Measurements from ENCODE around the gene FH.

FH gene

DNA sequence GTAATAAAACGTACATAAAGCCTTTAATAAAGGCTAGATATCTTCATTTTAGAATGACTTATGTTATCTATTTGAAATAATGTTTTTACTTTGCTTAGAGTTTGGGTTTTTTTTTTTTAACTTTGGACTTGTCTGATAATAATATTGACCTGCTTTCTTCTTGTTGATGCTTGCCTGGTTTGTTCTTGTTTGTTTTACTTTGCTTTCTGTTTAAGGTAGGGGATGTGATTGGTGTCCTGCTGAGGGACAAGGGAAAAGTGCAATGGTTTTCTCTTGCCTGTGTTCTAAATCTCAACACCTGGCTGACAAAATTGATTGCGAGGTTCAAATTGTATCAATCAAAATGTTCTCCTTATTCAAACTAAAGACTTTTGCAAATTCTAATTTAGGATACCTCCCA lies 2.2 kb upstream of the FH start:
- DNase-seq (ENCODE audit: low spot score) = no peak

DNA sequence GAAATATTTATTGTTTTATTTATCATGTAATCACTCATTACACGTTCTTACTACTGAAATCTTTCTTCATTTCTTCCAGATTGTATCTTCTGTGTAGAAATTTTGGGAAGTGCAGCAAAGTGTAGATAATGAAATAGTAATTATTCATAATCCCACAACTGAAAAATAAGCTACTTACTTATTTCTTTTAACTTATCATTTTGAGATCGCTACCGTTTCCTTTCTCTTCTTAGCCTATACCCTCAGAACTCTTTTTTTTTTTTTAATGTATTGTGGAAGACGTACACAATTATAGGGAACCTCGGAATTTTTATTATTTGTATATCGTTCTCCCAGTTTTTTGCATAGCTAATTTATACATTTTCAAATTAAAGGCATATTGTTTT lies 518 bp upstream of the FH start:
- no peak for DNase-seq (ENCODE audit: low spot score)

GRCh38 chr1:241518476-241519307 lies 863 bp downstream of the FH start:
- peak; percentile 54 for DNase-seq (ENCODE audit: low spot score)

- DNase-seq (ENCODE audit: low spot score) = no peak
These were observed 6.2 kb downstream of the FH start for GRCh38 chr1:241513378-241513777.

- DNase-seq (ENCODE audit: low spot score) = no peak
These were observed 12.2 kb downstream of the FH start for GRCh38 chr1:241507189-241507863.

DNA sequence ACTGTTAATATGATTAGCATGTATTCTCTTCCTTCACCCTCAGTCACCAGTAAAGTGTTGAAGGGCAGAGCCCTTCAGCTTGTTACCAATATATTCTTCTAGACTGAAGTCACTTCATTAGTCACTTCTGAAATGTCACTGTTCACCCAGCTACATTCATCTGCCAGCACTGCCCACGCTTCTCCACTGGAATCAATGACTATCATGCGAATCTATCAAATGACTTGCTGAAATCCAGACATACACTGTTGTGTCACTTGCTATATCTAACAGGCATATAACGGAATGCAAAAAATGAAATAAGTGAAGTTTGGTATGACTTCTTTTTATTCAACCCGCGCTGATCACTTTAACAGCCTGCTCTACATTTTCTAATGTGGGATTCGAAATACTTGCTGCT lies 16.1 kb downstream of the FH start:
- DNase-seq (ENCODE audit: low spot score) = no peak

- DNase-seq (ENCODE audit: low spot score) = peak; percentile 27
These were observed 19.6 kb downstream of the FH start for GRCh38 chr1:241499910-241500309.

DNA sequence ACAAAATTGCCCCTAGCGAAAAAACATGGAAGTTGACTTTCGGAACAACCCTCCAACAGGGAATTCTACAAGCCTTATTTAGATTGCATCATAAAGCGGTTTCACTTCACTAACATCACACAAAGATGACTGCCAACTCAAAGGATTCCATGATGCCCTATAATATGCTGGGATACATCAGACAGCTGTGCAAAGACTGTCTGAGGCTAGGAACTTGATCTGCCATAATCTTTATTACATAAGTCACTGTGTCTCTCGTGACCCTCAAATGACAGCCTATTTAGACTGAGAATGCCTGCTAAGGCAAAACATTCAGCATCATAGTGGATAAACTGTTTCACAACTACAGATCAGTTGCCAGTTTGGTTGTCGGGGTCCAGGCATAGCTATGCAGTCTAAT lies 23.8 kb downstream of the FH start:
- no peak for DNase-seq (ENCODE audit: low spot score)

- no peak for DNase-seq (ENCODE audit: low spot score)
These were observed 30.8 kb downstream of the FH start for GRCh38 chr1:241488739-241489138.

GRCh38 chr1:241485554-241485992 lies 34.0 kb downstream of the FH start:
- DNase-seq (ENCODE audit: low spot score) = peak; percentile 59

- no peak for DNase-seq (ENCODE audit: low spot score)
These were observed 34.4 kb downstream of the FH start for GRCh38 chr1:241485145-241485544.

GRCh38 chr1:241482761-241483250 lies 36.7 kb downstream of the FH start:
- DNase-seq (ENCODE audit: low spot score) = no peak

DNA sequence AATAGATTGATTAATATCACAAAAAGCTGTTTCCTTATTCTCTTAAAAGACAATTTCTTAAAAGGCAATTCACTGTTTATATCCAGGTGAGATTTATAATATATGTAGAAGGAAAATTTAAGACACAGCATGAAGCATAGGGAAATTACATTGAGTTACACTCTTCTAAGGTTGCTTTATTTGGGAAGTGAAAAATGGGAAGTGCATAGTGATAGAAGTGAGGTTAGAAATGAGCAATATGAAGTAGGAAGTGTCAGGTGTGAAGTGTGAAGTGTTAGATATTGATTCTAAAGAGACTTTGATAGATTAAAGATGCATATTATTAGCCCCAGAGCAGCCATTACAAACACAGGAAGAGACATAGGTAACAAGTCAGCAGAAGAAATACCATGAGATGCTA lies 40.3 kb downstream of the FH start:
- DNase-seq (ENCODE audit: low spot score) = no peak

GRCh38 chr1:241475671-241476070 lies 43.9 kb downstream of the FH start:
- no peak for DNase-seq (ENCODE audit: low spot score)

DNA sequence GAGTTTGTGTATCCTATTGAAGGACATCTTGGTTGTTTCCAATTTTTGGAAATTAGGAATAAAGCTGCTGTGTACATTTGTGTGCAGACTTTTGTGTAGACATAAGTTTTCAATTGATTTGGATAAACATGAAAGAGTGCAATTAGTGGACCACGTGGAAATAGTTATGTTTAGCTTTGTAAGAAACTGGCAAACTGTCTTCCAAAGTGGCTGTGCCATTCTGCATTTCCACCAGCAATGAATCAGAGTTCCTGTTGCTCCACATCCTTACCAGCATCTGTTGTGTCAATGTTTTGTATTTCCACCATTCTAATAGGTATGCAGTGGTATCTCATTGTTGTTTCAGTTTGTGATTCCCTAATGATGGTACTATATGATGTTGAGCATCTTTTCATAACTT lies 46.5 kb downstream of the FH start:
- no peak for DNase-seq (ENCODE audit: low spot score)

GRCh38 chr1:241470908-241471590 lies 48.5 kb downstream of the FH start:
- DNase-seq (ENCODE audit: low spot score) = no peak

DNA sequence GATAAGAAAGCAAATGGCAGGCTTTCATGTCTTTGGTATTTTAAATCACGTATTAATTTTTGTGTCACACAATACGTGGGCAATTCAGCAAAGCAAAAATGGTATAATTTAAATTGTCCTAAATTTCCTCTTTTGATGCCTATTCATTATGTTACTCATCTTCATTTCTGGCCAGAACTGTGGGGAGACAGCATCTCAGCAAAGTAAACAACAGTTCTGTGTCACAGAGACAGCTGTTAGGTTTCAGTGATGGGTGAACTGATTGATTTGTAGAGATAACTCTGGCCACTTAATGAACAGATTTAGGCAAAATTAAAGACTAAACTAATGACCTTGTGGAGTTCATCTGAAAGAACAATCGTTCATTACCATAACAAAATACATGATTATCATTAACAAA lies 49.2 kb downstream of the FH start:
- DNase-seq (ENCODE audit: low spot score) = no peak

DNA sequence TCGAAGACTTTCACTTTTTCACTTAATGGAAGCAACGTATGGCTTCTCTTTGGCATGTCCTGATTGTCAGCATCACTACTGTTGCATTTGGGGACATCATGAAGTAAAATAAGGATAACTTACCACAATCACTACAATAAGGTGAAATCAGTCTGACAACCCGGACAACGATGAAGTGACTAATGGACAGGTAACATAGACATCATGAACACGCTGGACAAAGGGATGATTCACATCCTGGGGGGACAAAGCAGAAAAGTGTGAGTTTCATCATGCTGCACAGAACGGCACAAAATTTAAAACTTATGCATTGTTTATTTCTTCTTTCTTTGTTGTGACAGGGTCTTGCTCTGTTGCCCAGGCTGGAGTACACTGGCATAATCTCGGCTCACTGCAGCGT lies 53.9 kb downstream of the FH start:
- DNase-seq (ENCODE audit: low spot score) = no peak

GRCh38 chr1:241464985-241465384 lies 54.6 kb downstream of the FH start:
- no peak for DNase-seq (ENCODE audit: low spot score)

- DNase-seq (ENCODE audit: low spot score) = no peak
These were observed 57.2 kb downstream of the FH start for GRCh38 chr1:241462391-241462790.

- no peak for DNase-seq (ENCODE audit: low spot score)
These were observed 59.3 kb downstream of the FH start for GRCh38 chr1:241460098-241460873.

DNA sequence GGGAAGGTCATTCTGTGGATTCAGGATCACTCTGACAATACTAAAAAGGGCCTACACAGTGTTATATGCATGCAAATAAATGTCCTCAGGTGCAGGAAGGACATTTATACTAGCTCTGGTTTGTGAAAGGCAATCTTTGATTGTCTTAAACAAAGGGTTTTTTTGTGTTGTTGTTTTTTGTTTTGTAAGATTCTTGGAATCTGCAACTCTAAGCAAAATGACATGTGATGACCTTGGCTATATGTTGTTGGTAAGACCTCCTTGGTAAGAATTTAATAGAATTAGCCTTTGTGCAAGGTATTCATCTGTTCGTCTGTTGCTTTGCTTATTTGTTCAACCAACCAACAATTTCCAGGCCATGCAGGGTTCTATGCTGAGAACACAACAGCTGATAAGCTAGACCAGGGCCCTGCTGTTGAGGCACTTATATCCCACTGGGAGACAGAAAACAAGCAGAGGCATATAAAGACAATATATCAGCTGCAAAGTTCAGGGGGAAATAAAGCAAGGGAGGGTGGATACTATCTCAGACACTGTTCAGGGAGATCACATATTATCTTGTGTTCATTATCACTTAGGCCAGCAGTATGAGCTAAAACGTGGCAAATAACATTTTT lies 60.3 kb downstream of the FH start:
- no peak for DNase-seq (ENCODE audit: low spot score)
